Measurements from ENCODE around the gene NR1D1. TPM values are rescaled to one million over a fixed set of nuclear protein-coding genes. Genes with fewer than 3 reads are reported as not detected.
A peak's percentile ranks its signal among the peaks of the same experiment; 100 is the strongest.

NR1D1 gene
- total and polyA plus RNA-seq, 2 of the 13 experiments (the other 11 are each of a cell fraction or from before 2014, with no cell fraction given), result 2.1 to 2.7 TPM

GRCh38 chr17:40139566-40140058, 39.2 kb upstream of the NR1D1 start (continued):
- TF ChIP-seq ZNF512B (CRISPR knock-in tag; IDR thresholded peaks at IDR 0.05; ENCODE audit: borderline replicate concordance) (no peak), HIVEP1 (CRISPR knock-in tag; IDR thresholded peaks at IDR 0.05) (no peak), CBFB (CRISPR knock-in tag; IDR thresholded peaks at IDR 0.05) (no peak), TRAFD1 (CRISPR knock-in tag; IDR thresholded peaks at IDR 0.05; ENCODE audit: borderline replicate concordance) (peak; percentile 40; the same call in 1 of the 2 replicates), ZBTB37 (CRISPR knock-in tag; IDR thresholded peaks at IDR 0.05) (no peak), ZFP1 (CRISPR knock-in tag; IDR thresholded peaks at IDR 0.05) (no peak), DNMT1 (CRISPR knock-in tag; IDR thresholded peaks at IDR 0.05) (no peak), ZFP36 (IDR thresholded peaks at IDR 0.05; ENCODE audit: borderline replicate concordance, low read depth, low read length, partially characterized antibody) (no peak), FOXK1 (CRISPR knock-in tag; IDR thresholded peaks at IDR 0.05; ENCODE audit: borderline replicate concordance, low read depth) (no peak), TFDP1 (CRISPR knock-in tag; IDR thresholded peaks at IDR 0.05; ENCODE audit: borderline replicate concordance) (no peak), ZNF414 (CRISPR knock-in tag; IDR thresholded peaks at IDR 0.05) (no peak; the same call in 1 of the 2 replicates), KLF11 (CRISPR knock-in tag; IDR thresholded peaks at IDR 0.05) (no peak; the same call in 1 of the 2 replicates), HOMEZ (CRISPR knock-in tag; IDR thresholded peaks at IDR 0.05; ENCODE audit: low read depth) (no peak), CBX2 (IDR thresholded peaks at IDR 0.05; ENCODE audit: low read depth, low read length) (no peak), CBX2 (CRISPR knock-in tag; IDR thresholded peaks at IDR 0.05; ENCODE audit: low read depth) (no peak), MXD3 (CRISPR knock-in tag; IDR thresholded peaks at IDR 0.05) (no peak; the same call in 1 of the 2 replicates), RAD21 (CRISPR knock-in tag; IDR thresholded peaks at IDR 0.05) (no peak), HBP1 (CRISPR knock-in tag; IDR thresholded peaks at IDR 0.05; ENCODE audit: low read depth) (no peak), RORA (CRISPR knock-in tag; IDR thresholded peaks at IDR 0.05) (no peak)
